ENCODE data around the gene GRIK2.
"Not testable (repeated sequence)": the region's sequence is repeated elsewhere in the genome, so short reads cannot be mapped to it uniquely, and the experiment has no call there.

GRIK2 gene

GRCh38 chr6:102023977-102024657 lies 630.6 kb downstream of the GRIK2 start:
- no peak for DNase-seq (ENCODE audit: low spot score)

- no peak for DNase-seq (ENCODE audit: low spot score)
These were observed 633.1 kb downstream of the GRIK2 start for GRCh38 chr6:102026649-102027048.

- DNase-seq (ENCODE audit: low spot score), result no peak
These were observed 634.7 kb downstream of the GRIK2 start for GRCh38 chr6:102028176-102028575.

- DNase-seq (ENCODE audit: low spot score), result no peak
These were observed 645.5 kb downstream of the GRIK2 start for GRCh38 chr6:102038964-102039363.

- no peak for DNase-seq (ENCODE audit: low spot score)
These were observed 645.9 kb downstream of the GRIK2 start for GRCh38 chr6:102039441-102039840.

GRCh38 chr6:102051001-102051400 lies 657.5 kb downstream of the GRIK2 start:
- no peak for DNase-seq (ENCODE audit: low spot score)

GRCh38 chr6:102051720-102052119 lies 658.2 kb downstream of the GRIK2 start:
- no peak for DNase-seq (ENCODE audit: low spot score)

GRCh38 chr6:102064142-102064541 lies 670.6 kb downstream of the GRIK2 start:
- DNase-seq (ENCODE audit: low spot score), result no peak

GRCh38 chr6:102066301-102066700 lies 672.8 kb downstream of the GRIK2 start:
- DNase-seq (ENCODE audit: low spot score), result no peak

- DNase-seq (ENCODE audit: low spot score), result no peak
These were observed 674.9 kb downstream of the GRIK2 start for GRCh38 chr6:102068349-102068929.

GRCh38 chr6:102075539-102075938 lies 682.0 kb downstream of the GRIK2 start:
- no peak for DNase-seq (ENCODE audit: low spot score)

GRCh38 chr6:102085257-102085656 lies 691.7 kb downstream of the GRIK2 start:
- no peak for DNase-seq (ENCODE audit: low spot score)

GRCh38 chr6:102088160-102088559 lies 694.7 kb downstream of the GRIK2 start:
- not testable (repeated sequence) for DNase-seq (ENCODE audit: low spot score)

GRCh38 chr6:102114402-102114801 lies 720.9 kb downstream of the GRIK2 start:
- no peak for DNase-seq (ENCODE audit: low spot score)

- DNase-seq (ENCODE audit: low spot score), result no peak
These were observed 722.4 kb downstream of the GRIK2 start for GRCh38 chr6:102115911-102116310.

- DNase-seq (ENCODE audit: low spot score), result no peak
These were observed 724.5 kb downstream of the GRIK2 start for GRCh38 chr6:102118034-102118433.

All from left forelimb (tissue), 1 donor.